ENCODE data around the gene RNF212. TPM values are rescaled to one million over a fixed set of nuclear protein-coding genes. Genes with fewer than 3 reads are reported as not detected.
A peak's percentile ranks its signal among the peaks of the same experiment; 100 is the strongest.

RNF212 gene
- total and polyA plus RNA-seq, 10 of the 15 experiments (the other 5 are each of a cell fraction or from before 2014, with no cell fraction given): not detected

GRCh38 chr4:1026115-1026514, 87.2 kb downstream of the RNF212 start (continued):
- peak; percentile 52 for TF ChIP-seq PBX3 (IDR thresholded peaks at IDR 0.05; ENCODE audit: insufficient replicate concordance, low read depth, low read length)

- 74% methylated on average over 22 of the region's 32 CpGs for WGBS (ENCODE audit: insufficient coverage, insufficient replicate concordance, low lambda C conversion rate, missing lambda C conversion rate)
- Histone ChIP-seq H3K4me1 (ENCODE audit: control insufficient read depth, insufficient read depth, low read length) (peaks cover 17% of the 10 kb centered on the region), H4K20me1 (ENCODE audit: control insufficient read depth, insufficient read depth) (no peaks in the 10 kb centered on the region), H3K9ac (ENCODE audit: control insufficient read depth, insufficient read depth, low read length) (no peak overlapping the region), H3K36me3 (ENCODE audit: control insufficient read depth in 2 of 2, insufficient read depth in 2 of 2, low read length in 1 of 2) (no peaks in the 10 kb centered on the region), H3K4me2 (ENCODE audit: control insufficient read depth, insufficient read depth) (no peak overlapping the region), H3K9me3 (replicated peaks; ENCODE audit: control insufficient read depth, insufficient read depth, low read length) (no peaks in the 10 kb centered on the region), H3K27ac (ENCODE audit: control insufficient read depth, insufficient read depth) (no peak overlapping the region), H3K27me3 (replicated peaks in 1 of 2; ENCODE audit: control insufficient read depth in 2 of 2, insufficient read depth in 2 of 2, low read length in 1 of 2) (no peaks in the 10 kb centered on the region), H3K4me3 (no peak overlapping the region), H2AFZ (ENCODE audit: control insufficient read depth, low read depth, low read length) (no peak overlapping the region), H3K79me2 (ENCODE audit: control insufficient read depth, insufficient read depth, low read length) (no peaks in the 10 kb centered on the region)
- intact Hi-C loops (cut with micrococcal nuclease; ENCODE audit: unreplicated experiment) (loop anchor here (5.0 kb wide), 1 partner anchor 337 kb away; no protein-coding TSS in a partner anchor), in situ Hi-C loops (cut with MboI) (no loop called here)
- BruUV-seq (replicated peaks): no TSS peak
- ATAC-seq (no peak), FAIRE-seq (no peak), DNase-seq (ENCODE audit: low read depth, low spot score) (no peak)
- RAD21 ChIA-PET (ENCODE audit: unreplicated experiment): no interaction called here
- CTCF ChIA-PET: no interaction called here
- SMC1A ChIA-PET (ENCODE audit: uncharacterized antibody, unreplicated experiment): no interaction called here
- POLR2A ChIA-PET: no interaction called here
- TF ChIP-seq ELK1 (IDR thresholded peaks at IDR 0.05; ENCODE audit: low read depth, low read length) (no peak), BRCA1 (IDR thresholded peaks at IDR 0.05; ENCODE audit: low read depth, low read length) (no peak), EGR1 (IDR thresholded peaks at IDR 0.05; ENCODE audit: borderline replicate concordance in 1 of 2, low read depth in 2 of 2, low read length in 2 of 2) (no peak), SMARCA5 (IDR thresholded peaks at IDR 0.05) (no peak), ZNF592 (IDR thresholded peaks at IDR 0.05) (no peak), ETV6 (conservative IDR thresholded peaks at IDR 0.05 in 1 of 2, IDR thresholded peaks at IDR 0.05 in 1 of 2; ENCODE audit: borderline replicate concordance in 1 of 2, low read depth in 1 of 2) (no peak), MYB (IDR thresholded peaks at IDR 0.05; ENCODE audit: borderline replicate concordance, low read depth, low read length) (no peak), USF2 (IDR thresholded peaks at IDR 0.05; ENCODE audit: borderline replicate concordance, low read depth, low read length) (no peak), E2F8 (IDR thresholded peaks at IDR 0.05; ENCODE audit: low read depth, partially characterized antibody) (no peak)
Measured at GRCh38 chr4:1024882-1025545, 88.3 kb downstream of the RNF212 start.

All from GM12878 (cell line).